Activated CD4-positive, alpha-beta T cell treated with anti-CD3 and anti-CD28 coated beads for 1 hour (primary cell): ENCODE measurements around the gene PRIMA1.

Experiments
- DNase-seq: peaks from one replicate; pipeline ENCODE4 v3.0.0-alpha.2; 2020

The PRIMA1 gene

DNA sequence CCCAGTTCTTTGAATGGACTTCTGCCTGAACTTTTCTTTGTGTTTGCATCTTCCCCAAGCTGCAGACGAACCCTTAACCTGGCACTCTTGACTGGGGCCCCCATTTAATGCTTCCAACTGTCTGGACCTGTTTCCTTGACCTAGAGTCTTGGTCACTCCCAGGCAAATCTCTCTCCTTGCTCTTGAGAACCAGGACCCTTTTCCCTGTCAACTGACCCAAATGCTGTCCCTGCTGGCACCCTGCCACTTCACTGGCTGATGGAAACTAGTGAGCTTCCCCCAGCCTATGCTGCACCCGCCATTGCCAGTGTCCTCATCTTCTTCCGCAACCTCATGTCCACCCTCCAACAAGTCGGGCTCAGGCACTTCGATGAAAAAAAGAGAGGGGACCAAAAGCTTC is 79.5 kb downstream of the PRIMA1 start:
- DNase-seq: no peak

DNA sequence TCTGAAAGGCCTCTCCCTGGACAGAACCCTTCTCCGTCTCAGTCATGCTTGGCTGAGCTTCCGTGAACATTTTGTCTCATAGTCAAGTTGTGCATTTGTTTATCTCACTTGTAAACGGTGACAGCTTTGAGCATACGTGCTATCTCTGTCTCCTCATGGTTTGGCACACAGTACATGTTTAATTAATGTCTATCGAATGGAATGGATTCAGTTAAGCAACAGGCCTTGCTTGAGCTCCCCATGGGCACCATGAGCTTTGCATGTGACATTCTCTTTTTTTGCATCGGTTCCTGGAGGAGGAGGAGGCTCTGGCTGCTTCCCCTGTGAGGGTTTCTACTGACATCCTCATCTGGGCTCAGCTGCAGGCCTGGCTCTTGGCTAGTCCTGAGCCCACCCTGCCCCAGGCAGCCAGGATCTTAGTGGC is 80.0 kb downstream of the PRIMA1 start:
- DNase-seq: no peak

DNA sequence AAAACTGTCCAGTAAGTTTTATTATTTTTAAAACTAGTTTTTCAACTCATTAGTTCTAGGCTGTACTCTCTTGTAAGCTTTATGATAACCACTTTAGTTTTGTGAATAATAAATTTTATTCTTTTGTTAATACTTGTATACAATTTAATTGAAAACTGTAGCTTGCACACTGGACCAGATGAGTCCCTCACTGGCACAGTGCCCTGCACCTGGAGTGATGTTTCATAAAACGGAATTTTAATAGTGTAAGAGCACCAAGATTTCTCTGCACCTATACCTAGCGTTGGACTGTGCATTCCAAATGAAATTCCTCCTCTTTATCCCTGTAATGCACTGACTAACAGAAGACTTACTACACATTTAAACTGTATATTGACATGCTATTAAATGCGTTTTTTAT is 80.8 kb downstream of the PRIMA1 start:
- no peak for DNase-seq

DNA sequence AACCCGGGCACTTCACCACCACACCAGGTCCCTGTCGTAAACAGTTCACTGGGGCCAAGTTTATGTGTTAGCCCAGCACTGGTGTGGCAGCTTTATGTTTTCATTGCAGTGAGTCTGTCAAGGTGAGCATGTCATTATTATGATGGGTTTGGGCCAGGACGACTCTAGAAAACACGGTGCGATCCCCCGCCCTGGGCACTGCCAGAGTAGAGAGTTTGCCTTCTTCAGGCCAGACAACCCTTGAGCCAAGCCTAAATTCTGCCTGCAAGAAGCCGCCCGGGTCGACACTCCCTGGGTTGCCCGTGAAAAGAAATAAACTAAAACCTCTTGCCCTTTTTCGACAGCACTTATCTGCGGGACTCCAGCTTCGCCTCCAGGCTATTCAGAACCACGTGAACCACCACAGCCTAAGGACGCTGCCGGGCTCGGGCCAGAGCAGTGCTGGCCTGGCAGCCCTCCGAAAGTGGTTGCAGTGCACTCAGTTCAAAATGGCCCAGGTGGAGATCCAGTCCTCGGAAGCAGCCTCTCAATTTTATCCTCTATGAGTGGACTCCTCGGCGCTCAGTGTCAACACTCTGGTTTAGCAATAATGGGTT is 81.8 kb downstream of the PRIMA1 start:
- DNase-seq: no peak

DNA sequence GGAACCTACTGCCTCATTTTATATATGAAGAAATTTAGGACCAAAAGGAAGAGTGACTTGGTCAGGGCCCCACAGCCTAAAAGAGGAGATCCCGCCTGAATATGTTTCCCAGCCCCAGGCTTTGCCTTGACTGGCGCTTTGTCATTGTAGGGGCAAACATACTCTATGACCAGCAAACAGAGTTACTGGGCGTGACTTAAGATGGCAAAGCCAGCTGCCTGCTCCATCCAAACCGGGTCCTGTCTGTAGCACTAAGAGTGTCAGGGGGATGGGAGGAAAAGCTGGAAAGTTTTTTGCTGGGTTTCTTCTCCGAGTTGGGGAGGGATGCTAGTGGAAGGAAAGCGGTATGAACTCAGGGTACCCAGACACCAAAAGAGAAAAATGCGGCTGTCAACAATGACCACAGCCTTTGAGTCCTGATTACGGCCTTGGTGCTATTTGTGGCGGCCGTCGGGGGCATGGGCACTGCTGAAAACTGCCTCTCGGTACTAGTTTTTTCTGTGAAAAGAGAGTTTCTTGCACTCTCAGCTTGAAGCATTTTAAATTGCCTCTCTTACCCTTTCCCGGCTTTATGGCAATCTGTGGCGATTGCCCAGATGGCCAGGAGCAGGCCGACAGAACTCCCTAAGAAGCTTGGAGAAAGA is 82.7 kb downstream of the PRIMA1 start:
- DNase-seq: no peak

DNA sequence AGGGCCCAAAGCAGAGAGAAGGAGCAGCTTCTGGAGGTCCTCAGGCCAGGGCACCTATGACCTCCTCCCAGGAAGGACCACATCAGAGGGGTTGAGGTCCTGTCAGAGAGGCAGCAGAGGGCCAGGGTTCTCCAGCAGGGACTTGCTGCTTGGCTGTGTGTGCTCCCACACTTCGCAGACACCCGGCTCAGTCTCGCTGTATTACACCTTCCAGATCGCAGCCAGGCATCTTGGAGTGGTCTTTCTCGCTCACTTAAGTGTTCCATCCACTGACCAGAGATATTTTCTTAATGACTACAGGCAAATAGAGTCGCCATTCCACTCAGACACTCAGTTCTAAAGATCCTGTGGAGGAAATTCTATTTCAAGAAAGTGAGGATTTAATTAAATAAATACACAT is 84.3 kb downstream of the PRIMA1 start:
- no peak for DNase-seq

DNA sequence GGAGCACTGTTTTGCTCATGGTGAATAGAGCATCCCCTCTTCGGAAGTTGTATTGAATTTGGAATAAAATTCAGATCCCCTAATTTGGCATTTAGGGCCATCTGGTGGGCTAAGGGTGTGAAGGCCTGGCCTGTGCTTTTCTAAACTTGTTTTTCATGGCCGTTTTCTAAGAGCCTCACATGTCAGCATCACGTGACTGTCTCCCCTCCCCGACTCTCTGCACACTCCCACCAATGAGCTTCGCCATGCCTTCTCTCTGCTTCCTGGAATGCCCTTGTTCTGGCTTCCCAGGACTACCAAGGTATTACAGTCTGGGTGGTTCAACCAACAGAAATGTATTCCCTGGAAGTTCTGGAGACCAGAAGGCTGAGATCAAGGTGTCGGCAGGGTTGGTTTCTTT is 85.3 kb downstream of the PRIMA1 start:
- no peak for DNase-seq

DNA sequence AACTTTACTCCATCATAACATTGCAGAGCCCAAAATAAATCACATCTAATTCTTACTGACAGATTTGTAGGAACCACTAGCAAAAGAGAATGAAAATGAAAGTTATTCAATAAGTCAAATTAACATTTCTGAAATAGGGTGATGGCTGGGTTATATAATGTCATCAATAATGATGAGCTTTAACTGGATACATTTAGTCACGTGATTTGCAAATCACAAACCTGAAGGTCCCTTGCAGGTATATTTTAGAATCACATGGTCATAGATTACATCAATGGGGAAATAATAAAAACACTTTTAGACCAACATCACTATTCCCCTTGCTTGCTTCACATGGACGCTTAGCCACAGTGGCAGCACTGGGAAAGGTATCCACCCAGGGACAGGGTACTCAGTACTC is 86.7 kb downstream of the PRIMA1 start:
- no peak for DNase-seq

DNA sequence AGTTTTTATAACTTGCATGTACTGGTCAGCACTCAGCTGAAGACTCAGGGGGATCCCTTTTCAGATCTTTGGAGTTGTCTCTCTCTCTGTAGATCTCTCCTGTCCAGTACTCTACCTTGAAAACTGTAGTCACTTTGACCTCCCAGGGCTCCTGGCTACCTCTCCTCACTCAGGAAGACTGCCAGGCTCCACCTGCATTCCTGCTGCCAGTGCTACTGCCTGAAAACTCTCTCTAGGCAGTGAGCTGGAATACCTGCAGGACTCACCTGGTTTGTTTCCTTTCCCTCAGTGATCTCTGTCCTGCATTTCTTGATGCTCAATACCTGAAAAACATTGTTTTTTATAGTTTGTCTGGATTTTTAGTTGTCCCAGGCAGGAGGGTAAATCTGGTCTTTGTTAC is 87.4 kb downstream of the PRIMA1 start:
- no peak for DNase-seq

DNA sequence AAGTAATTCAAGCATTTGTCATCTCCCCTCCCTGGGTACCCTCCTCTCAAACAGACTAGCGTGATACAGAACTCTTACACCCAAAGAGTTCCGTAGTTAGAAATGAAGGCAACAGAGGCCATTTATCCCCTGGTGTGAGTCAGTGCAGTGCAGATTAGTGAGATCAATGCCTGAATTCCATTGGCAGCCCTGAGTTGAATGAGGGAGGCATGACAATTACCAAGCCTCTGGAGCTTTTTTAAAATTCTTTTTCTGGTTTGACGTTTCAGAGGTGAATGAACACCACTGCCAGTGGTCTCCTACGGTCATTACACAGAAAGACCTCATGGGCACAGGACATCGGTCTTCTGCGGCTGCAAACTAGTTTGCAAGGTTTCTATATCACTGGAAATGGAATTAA is 94.4 kb downstream of the PRIMA1 start:
- DNase-seq: no peak

DNA sequence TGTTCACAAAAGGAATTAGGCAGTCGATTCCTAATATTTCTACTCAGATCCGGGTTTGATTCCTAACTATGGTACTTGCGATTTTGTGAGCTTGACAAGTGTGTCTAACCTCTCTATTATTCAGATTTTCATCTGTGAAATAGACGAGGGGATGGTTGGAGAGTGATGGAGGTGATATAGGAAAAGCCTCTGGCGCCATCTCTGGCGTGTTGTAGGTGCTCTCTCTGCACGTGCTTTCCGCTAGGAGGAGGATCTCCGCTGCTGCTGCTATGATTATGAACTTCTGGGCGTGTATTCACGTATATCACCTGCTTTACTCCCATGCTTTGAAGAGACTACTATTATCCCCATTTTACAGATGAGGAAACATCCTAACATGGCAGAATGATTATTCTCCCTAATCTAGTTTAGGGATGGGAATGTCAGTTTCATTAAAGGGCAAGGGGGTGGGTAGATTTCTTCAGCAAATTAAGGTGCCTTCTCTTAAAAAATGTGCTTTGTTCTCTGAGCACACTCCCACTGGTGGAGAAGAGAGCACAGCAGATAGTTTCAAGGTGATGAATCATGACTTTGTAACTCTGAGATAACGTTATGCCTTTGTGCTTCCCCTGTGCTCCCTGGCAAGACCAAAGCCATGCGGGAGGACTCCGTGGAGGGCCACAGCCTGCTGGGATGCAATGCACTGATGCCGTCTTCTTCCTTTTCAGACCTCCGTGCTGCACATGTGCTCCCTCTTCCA is 97.1 kb downstream of the PRIMA1 start:
- DNase-seq: no peak

DNA sequence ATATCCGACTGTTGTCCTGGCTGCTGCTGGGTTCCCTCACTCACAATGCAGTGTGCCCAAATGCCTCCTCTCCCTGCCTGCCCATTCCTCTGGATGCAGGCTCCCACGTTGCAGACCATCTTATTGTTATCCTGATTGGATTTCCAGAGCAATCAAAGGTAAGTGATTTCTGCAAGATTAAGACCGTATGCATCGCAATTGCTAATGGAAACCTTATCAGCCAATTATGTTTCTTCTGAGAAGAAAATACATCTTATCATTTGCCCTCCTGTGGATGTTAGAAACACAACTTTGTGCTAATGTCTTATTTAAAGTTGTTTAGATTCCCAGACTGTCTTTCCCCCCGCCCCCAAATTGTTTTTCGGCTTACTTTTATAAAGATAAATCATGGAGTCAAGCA is 98.1 kb downstream of the PRIMA1 start:
- DNase-seq: no peak

DNA sequence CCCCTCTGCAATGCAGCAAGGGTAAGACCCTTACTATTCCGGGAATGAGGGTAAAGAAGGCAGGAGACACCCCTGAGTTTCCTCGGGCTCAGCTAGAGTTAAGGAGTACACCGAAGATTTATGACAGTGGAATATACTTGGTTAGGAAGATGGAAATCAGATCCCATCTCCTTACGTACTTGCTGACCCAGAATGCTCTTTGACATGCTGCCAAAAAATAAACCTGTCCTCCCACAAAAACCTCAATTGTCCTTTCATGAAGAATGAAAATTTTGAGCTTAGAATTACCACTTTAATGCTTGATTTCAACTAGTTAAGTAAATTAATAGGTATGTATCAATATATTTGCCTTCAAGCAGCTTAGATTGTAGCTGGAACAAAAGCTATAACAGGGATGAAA is 99.5 kb downstream of the PRIMA1 start:
- DNase-seq: no peak

DNA sequence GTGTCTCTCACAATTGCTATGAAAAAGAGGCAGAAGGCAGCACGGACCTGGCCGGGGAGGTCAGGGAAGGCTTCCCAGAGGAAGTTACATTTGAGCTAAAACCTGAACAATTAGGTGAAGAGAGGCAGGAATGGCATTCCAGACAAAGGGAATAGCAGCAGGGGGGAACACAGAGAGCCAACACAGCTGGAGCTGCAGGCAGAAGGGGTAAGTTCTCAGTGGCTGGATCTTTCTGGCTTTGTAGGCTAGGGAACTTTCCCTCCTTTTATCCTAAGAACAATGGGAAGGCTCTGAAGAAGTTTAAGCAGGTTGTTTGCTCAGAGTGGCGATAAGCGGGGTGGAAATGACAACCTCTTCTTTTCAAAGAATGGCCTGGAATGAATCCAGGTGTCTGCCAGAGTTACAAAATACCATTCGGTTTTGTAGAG is 100.0 kb downstream of the PRIMA1 start:
- DNase-seq: no peak

DNA sequence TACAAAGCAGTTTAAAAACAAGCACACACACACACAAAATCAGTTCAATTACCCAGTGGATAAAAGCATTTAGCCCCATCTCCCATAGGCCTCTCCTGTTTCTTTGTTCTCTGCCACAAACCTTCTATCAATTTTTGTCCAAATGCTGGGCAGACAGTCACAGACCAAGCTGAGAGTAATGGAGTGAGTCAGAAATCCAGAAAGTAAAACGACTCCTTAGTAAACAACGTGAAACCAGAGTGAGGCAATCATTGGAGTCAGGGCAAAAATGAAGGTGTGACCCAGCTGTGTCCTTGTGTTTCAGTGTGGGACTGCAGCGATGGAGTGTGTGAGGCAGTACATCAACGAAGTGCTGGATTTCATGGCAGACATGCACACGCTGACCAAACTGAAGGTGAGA is 102.0 kb downstream of the PRIMA1 start:
- DNase-seq: no peak

DNA sequence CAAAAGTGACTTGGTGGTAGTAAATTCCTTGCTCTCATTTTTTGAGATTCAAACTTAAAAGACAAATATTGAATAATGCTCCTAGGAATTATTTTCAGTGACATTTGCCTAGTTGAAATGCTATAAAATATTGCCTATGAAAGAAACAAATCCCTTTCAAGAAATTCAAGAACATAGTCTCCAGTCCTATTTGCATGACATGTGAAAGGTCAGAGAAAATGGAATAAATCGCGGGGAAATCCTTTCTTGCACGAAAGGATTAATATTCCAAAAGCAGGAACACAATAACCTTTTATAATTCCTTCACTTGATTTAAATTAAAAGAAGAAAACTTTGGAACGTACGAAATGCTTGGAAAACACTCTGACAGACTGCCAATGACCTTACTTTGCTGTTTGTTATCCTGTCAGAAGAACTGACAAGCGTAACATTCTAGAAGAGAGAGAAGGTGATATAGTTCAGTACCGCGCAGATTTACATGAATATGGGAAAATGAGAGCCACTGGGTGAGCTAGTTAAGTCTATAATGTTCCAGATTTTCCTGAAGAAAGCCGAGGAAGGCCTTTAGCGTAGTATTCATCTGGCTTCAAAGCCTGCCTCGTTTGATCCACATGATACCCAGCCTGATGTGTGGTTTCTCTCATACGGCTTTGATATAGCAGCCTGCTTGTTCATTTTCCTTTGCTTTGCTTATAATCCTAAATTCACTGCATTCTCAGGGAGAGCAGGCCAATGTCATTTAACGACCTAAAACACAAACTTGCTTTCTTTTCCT is 103.0 kb downstream of the PRIMA1 start:
- DNase-seq: no peak

DNA sequence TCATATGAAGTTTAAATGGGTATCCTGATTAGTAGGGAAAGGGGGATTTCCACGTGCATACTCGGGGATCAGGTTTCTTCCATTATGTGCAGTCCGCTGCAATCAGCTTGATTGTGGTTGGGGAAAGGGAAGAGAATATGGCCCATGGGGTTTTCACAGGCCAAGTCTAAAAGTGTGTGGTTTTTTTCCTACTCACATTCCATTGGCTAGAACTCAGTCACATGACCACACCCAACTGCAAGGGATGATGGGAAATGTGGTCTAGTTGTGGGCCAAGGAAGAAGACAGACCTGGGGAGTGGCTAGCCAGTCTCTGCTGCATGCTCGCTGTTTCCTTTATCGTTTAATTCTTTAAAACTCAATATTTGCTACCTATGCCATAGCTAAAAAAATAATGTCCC is 105.1 kb downstream of the PRIMA1 start:
- DNase-seq: no peak

DNA sequence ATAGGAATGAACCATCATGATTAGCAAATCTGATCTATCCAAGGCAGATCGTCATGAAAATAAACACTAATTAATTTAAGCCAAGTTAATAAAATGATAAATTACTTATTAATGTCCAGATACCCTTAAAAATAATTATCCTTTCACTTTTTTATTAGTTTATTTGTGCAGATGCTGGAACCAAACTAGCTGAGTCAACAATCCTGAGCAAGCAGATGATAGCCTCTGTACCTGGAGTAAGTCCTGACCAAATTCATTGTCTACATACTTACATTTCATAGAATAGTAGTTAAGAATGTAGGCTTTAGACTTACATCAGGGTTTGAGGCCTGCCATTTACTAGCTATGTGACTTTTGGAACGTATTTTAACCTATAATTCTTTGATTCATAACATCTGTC is 105.8 kb downstream of the PRIMA1 start:
- DNase-seq: no peak

DNA sequence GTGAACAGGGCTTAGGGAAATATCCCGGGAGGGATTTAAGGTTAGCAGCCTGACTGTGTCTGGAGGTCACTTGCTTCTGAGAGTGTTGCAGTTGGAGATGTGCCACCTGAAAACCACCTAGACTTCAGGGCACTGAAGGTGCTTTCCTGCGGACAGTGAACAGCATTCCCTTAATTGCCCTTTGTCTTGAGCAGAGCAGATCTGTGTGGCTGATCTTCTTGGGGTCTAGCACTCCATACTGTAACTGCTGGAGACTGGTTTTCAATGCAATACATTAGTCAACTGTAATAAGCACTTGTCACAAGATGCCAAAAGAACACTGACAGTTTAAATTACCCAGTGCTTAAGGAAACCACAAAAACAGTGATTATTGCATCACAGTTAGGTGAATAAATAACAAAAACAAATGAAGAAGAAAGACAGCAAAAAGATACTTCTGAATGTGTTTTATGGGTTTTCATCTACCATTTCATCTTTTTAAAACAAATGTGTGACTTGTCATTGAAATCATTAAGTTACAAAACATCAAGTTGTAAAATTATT is 111.8 kb downstream of the PRIMA1 start:
- DNase-seq: no peak

DNA sequence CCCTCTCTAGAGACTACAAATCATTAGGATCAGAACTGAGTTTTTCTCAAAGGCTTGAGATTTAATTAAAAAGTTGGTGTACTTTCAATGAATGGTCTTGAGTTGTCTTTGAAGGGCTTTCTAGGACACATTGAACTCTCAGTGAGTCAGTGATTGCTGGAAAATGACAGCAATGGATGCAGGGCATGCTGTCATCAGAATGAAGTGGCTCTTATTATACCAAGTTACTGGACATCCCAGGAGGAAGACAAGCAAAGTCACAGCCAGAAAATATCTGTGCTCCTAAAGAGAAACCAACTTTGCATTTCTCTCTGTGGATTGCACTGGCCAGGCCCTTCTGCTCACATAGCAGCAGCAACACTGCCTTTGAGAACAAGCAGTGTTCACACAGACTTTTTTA is 112.6 kb downstream of the PRIMA1 start:
- DNase-seq: no peak

DNA sequence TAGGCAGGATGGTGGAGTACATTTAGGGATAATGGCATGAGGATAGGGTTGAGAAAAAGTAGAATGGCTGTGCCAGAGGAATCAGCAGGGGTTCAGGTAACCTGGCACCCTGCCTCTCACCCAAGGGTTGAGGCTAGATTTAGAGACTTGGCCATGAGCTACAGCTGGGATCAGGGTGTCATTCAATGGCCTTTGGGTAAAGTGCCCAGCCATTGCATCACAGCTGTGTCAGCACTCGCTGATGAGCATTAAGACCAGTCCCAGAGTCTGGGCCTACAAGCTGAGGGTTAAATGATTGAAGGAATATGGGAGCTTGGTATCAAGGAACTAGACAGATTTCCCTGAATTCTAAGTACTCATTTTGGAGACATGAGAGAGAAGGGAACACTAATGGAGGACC is 113.9 kb downstream of the PRIMA1 start:
- DNase-seq: no peak

DNA sequence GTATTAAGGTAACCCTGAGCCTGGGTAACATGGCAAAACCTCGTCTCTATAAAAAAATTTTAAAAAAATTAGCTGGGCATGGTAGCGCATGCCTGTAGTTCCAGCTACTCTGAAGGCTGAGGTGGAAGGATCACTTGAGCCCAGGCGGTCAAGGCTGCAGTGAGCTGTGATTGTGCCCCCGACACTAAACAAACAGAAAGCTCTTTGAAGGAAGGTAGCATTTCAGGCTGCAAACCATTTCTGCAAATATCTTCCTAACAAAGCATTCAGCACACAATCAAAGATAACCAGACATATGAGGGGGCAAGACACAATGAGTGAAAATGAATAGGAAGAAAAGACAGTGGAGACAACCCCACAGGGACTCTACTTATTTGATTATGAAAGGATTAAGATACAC is 118.7 kb downstream of the PRIMA1 start:
- no peak for DNase-seq
